SK-N-MC (cell line): ENCODE data around the gene PTPRM.

ENCODE experiments used
- EZH2 ChIP-seq: fragments of 200-600 bp; sonication (generic); IDR thresholded peaks from one replicate; pipeline ENCODE4 v1.6.1; 2017; ENCODE audit warnings: antibody characterized with exemption
- POLR2AphosphoS5 ChIP-seq: IDR thresholded peaks from 2 replicates; pipeline ENCODE4 v1.6.1; 2012; ENCODE audit warnings: mild to moderate bottlenecking, low read depth, low read length, borderline replicate concordance

GRCh38 chr18:7632152-7633098 lies 65.3 kb downstream of the PTPRM start:
- TF ChIP-seq EZH2 (no peak), POLR2AphosphoS5 (no peak)
